ENCODE results near the gene DNAH10.

DNA sequence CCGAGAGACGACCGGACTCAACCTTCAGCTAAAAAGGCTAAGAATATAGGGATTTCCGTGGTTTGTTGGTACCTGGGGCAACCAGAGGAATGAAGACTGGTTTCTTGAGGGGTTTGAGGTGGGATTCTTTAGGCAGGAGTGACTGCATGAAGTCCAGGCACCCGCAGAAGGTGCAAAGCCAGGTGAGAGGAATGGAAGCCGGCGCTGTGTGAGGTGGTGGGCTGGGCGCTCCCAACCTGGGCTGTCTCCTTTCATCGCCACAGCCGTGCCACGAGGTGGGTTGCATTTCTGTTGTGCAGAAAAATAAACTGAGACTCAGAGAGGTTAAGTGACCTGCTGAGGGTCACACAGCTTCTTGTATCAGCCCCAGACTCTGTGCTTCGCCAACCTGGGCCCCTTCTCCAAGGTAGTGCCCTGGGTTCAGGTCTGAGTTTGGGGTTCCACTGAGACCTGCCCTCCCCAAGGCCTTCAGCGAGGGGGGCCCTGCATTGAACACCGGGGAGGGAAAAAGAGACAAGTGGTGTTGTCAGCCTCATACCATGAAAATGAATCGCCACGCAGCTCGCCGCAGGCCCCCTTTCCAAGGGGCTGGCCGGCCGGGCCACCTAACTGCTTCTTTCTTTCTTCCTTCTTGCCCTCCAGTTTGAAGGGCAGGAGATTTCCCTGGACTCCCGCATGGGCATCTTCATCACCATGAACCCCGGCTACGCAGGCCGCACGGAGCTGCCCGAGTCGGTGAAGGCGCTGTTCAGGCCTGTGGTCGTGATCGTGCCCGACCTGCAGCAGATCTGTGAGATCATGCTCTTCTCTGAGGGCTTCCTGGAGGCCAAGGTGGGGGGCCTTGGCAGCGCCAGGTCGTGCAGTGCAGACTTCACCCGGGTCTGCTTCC is 88.4 kb downstream of the DNAH10 start:
- TF ChIP-seq EZH2 (IDR thresholded peaks at IDR 0.05; ENCODE audit: borderline replicate concordance), result no peak
- no peak for TF ChIP-seq CTCF (IDR thresholded peaks at IDR 0.05; ENCODE audit: poor library complexity)
